PFSK-1 (cell line): Measurements from ENCODE around the gene NUF2.

ENCODE experiments used
- REST ChIP-seq, 2 experiments: IDR thresholded peaks; 2 replicates each; pipeline versions ENCODE4 v1.6.1 to v1.8.0; 2011 to 2012; ENCODE audit warnings: low read depth in 2 of 2, low read length in 2 of 2, control low read depth in 1 of 2, inconsistent platforms in 1 of 2, mild to moderate bottlenecking in 1 of 2, moderate library complexity in 1 of 2; ENCODE audit not compliant: insufficient read depth in 1 of 2
- TAF1 ChIP-seq: IDR thresholded peaks from 2 replicates; pipeline ENCODE4 v1.6.1; 2012; ENCODE audit warnings: low read length, control low read depth, borderline replicate concordance; ENCODE audit not compliant: insufficient read depth

GRCh38 chr1:163335216-163335615 is 13.5 kb downstream of the NUF2 start:
- TF ChIP-seq TAF1 = no peak
- TF ChIP-seq REST (IDR thresholded peaks at IDR 0.05; ENCODE audit: insufficient read depth in 1 of 2, low read depth in 2 of 2, low read length in 2 of 2) = no peak
